Testis (tissue), 2 donors: ENCODE measurements around the gene EDAR.

Experiments used
- POLR2A ChIP-seq: fragments of 450-650 bp; IDR thresholded peaks from one replicate; pipeline ENCODE4 v1.6.1; 2017; ENCODE audit warnings: antibody characterized with exemption, mild to moderate bottlenecking, moderate library complexity
- TF ChIP-seq, protein P1 (sequence below), 3 experiments: fragments of 450-650 bp in 2 of 3; fragments of 200-600 bp in 1 of 3; sonication (generic) in 1 of 3; IDR thresholded peaks; one replicate each; pipeline ENCODE4 v1.5.1; 2016 to 2019; ENCODE audit warnings: antibody characterized with exemption in 3 of 3, mild to moderate bottlenecking in 2 of 3, moderate library complexity in 1 of 3

DNA sequence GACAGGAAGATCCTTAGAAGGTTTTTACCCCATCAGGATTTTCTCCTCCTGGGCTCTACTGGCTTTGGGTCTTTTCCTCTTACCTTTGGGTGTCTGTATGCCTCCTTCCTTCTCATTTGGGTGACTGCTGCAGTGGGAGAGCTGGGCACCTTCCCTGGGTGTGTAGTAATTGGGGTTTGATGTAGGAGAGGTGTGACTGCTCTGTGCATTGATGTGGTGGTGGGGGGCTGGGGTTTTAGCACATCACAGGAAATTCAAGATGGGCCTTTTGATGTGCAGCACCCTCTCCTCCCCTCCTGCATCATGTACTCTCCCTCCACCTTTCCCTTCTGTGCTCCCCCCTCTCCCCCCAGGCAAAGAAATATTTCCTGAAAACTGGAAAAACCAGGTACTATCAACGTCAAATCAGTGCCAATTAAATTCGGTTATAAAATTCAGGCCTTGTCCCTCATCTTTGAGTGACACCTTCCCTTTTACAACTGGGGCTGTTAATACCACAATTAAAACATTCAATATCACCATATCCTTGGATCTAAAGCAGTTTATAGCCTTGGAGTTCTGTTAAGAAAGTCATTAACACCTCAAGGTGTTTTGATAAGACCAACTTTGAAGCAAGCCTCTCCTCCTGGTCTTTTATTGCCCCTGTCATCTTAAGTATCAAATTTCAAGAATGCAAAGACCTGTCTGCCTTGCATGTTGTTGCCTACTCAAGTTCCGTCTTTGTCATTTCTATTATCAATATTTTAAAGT, 23.3 kb downstream of the EDAR start:
- TF ChIP-seq, protein P1, sequence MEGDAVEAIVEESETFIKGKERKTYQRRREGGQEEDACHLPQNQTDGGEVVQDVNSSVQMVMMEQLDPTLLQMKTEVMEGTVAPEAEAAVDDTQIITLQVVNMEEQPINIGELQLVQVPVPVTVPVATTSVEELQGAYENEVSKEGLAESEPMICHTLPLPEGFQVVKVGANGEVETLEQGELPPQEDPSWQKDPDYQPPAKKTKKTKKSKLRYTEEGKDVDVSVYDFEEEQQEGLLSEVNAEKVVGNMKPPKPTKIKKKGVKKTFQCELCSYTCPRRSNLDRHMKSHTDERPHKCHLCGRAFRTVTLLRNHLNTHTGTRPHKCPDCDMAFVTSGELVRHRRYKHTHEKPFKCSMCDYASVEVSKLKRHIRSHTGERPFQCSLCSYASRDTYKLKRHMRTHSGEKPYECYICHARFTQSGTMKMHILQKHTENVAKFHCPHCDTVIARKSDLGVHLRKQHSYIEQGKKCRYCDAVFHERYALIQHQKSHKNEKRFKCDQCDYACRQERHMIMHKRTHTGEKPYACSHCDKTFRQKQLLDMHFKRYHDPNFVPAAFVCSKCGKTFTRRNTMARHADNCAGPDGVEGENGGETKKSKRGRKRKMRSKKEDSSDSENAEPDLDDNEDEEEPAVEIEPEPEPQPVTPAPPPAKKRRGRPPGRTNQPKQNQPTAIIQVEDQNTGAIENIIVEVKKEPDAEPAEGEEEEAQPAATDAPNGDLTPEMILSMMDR (IDR thresholded peaks at IDR 0.05): no peak
- TF ChIP-seq POLR2A: no peak
